T1000 (cell line): ENCODE results near the gene PLXDC1.
A peak's percentile ranks its signal among the peaks of the same experiment; 100 is the strongest.
"Not testable (repeated sequence)": the region's sequence is repeated elsewhere in the genome, so short reads cannot be mapped to it uniquely, and the experiment has no call there.

Source experiments
- DNase-seq: peaks from one replicate; lab custom pipeline; 2025; ENCODE audit warnings: mixed read lengths; lab: John Stamatoyannopoulos, UW

The PLXDC1 gene

DNA sequence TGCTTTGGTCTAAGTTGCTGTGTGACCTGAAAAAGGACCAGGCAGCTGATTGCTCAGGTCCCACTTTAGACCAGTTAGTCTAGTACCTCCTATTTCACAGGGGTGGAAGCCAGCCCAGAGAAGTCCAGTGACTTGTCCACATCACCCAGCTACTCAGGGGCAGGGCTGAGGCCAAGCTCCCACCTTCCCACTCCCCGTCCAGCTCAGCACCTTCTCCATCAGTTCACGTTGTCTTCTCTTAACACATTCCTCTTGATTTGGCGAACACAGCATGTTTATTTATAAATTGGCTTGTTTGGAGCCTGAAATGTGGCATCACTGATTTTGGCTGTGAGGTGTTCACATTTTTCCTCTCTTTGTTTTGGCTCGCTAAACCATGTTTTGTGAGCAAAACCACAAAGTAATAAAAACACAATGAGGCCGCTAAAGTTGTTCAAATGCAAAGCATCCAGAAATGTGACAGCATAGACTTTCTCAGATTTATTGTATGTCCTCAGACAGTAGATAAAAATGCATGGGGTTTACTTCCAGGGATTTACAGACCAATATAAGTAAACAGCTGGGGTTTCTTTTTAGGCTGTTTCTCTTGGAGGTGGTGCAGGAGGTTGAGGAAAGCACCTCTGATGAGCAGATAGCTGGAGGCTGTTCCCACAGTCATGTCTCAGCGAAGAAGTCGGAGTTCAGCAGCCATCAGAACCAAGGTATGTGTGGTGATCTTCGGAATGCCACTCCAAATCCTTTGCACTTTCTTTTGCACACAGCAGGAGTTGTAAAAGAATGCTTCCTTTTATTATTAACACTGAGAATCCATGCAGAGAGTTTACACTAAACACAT is 88.4 kb downstream of the PLXDC1 start:
- DNase-seq, result no peak

DNA sequence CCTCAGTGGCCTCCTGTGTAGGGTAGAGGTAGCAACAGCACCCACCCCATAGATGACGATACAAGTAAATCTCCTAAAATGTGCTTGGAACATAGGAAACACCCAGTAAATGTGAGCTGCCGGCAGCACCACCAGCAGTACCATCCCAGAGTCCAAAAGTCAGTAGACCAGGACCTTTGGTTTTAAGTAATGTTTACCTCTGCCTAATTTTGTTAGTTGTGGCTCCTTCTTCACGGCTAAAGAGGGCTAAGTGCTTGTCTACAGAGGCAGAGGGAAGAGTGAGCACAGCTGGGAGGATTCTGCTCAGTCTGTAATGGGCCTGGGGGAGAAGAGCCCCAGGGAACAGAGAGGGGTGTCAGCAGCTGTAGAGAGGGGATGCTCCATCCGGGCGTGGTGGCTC is 92.9 kb downstream of the PLXDC1 start:
- no peak for DNase-seq

DNA sequence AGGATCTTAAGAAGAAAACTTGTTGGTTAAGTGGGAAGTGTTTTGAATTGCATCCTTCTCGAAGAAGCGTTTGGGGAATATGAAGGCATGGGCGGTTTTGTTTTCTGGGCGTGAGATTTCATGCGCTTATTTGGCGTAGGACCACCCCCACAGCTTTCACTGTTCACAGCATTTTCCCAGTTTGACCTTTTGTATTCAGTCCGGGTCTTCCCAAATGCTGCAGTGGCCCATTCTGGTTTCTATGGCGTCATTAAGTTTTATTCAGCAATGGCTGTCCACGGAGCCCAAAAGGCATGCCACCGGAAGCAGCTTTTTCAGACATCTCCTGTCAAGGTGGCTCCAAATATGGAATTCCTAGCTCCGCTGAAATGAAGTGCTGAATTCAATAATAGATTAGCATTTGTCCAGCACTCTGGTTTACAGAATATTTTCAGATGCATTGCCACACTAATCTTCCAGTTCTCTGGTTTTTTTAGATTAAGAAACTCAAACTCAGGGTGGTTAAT is 93.7 kb downstream of the PLXDC1 start:
- no peak for DNase-seq

DNA sequence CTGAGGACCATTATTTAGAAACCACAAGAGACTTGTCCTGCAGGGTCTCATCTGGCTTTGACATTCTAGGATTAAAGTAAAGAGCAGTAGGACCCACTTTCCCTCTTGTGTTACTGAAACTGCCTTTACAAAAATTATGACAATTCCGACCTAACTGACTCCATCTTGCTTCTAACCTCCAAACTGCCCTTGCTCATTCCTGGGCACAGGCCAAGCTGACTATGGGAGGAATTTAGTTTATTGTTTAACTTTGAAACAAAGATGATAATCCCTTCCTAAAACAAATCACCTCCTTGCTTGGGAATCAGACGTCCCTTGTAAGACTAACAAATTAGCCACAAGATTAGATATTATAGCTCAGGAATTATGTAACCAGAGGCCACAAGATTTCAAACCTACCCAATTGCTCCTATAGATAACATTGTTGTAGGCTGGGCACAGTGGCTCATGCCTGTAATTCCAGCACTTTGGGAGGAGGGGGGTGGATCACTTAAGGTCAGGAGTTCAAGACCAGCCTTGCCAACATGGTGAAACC is 97.3 kb downstream of the PLXDC1 start:
- no peak for DNase-seq

DNA sequence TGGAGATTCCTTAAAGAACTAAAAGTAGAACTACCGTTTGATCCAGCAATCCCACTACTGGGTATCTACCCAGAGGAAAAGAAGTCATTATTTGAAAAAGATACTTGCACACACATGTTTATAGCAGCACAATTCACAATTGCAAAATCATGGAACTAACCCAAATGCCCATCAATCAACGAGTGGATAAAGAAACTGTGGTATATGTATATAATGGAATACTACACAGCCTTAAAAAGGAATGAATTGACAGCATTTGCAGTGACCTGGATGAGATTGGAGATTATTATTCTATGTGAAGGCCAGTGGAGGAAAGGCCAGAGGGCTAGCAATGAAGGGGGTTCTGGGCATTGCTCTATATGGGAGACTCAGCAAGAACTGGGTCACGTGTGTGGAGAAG is 99.0 kb downstream of the PLXDC1 start:
- not testable (repeated sequence) for DNase-seq

DNA sequence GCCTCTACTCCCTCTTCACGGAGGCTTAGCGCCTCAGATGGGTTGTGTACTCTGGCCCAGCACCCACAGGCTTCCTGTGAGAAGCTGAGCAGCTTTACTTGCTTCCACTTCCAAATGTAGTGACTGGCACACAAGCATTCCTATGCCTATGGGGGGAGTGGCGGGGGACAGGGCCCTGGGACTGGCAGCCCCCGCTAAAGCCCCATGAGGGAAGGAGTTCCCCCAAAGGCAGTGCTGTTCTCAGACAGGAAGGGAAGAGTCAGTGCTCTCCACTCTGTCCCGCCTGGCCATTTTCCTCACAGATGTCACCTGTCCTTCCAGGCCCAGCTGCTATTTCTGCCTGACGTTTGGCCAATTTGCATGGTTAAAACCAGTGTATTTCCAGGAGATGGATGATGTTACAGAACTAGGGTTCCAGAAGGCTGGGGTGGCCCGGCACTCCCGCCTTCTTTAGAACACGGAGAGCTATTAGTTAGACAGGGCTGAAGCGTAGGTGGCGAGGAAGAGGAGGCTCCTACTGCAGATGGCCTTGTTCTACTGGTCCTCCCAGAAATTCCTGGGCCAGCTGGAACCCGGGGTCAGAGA is 100.3 kb downstream of the PLXDC1 start:
- DNase-seq, result no peak

DNA sequence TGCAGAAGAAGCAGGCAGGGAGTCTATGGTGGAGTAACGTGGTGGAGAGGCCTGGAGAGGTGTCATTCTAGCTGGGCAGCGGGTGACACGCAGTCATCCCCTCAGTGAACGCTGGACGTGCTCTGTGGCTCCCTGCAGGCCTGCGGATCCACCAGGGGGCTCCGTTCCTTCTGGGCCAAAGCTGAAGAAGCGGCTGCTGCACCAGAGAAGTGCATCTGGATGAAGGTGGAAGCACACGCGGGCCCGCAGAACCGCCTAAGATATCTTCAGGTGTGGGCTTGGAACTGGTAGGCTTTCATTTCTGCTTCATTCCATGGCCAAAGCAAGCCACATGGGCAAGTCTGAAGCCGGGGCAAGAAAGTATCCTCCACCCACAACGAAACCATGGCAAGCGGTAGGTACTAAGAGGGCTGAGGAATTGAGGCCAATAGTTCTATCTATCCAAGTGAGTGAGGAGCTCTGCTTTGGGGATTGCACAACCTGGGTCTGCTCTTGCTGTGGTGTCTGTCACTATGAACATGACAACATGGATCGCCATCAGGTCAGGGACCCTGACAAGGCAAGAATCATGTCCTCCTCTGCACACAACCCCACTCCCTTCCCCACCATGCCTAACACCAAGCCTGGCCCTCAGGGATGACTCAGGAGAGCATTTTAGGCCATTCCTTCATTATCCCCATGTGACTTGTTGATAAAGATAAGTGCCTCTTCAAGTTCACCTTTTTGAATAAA is 105.3 kb downstream of the PLXDC1 start:
- no peak for DNase-seq

DNA sequence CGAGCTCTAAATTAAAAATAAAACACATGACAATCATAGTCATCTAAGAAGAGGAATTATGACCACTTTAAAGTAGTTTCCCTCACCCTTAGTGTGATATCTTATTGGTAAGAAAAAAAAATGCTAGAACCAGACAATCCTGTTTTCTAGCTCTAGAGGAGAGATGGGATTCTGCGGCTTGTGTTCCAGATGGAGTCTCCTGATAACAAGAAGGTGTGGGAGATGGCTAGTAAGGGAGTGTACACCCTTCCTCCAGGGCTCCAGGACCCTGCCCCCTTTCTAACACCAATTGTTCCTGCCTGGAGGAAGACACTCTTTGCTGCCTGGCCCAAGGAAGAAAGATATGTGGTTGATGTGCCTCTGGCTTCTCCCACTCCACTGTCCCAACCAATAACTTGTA is 115.4 kb downstream of the PLXDC1 start:
- no peak for DNase-seq

DNA sequence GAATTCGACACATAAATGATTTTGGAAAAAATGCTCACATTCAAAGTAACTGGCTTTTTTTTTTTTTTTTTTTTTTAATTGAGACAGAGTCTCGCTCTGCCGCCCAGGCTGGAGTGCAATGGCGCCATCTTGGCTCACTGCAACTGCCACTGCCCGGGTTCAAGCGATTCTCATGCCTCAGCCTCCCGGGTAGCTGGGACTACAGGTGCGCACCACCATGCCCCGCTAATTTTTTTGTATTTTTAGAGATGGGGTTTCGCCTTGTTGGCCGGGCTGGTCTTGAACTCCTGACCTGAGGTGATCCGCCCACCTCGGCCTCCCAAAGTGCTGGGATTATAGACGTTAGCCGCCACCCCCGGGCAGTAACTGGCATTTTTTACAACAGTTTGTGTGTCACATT is 115.9 kb downstream of the PLXDC1 start:
- DNase-seq, result not testable (repeated sequence)

DNA sequence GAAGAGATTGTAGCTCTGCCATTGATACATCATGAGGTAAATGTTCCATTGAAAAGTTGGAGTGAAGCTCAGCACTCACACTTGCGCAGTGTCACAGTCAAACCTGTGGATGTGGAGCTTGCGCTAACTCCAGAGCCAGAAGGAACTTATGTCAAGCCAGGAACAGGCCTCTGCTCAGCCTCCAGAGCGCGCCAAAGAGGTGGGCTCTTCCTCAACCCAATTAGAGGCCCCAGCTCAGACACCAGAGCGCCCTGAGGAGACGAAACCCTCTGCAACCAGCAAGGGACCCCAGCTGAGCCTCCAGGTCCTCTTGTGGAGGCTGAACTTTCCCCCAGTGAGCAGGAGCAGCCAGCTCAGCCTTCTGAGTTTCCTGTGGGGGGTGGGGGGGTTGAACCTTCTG is 122.7 kb downstream of the PLXDC1 start:
- DNase-seq, result no peak

DNA sequence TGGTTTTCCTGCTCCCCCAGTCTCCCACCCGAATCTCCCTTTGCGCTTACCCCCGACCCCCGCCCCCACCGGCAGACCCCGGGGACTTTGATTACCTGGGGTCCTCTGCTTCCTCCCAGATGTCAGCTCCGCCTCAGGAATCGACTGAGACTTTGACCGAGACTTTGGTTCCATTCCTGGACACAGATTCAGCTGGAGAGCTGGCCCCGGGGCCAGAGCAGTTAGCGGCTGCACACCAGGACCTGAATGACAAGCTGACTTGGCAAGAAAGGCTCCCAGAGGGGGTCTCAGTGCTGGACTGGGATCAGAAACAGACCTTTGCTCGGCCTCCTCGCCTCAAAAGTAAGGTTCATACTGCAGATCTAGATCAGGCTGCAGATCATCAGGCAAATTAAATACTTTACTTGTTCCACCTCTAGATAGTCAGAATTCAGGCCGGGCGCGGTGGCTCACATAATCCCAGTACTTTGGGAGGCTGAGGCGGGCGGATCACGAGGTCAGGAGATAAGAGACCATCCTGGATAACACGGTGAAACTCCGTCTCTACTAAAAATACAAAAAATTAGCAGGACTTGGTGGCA is 123.9 kb downstream of the PLXDC1 start:
- no peak for DNase-seq

DNA sequence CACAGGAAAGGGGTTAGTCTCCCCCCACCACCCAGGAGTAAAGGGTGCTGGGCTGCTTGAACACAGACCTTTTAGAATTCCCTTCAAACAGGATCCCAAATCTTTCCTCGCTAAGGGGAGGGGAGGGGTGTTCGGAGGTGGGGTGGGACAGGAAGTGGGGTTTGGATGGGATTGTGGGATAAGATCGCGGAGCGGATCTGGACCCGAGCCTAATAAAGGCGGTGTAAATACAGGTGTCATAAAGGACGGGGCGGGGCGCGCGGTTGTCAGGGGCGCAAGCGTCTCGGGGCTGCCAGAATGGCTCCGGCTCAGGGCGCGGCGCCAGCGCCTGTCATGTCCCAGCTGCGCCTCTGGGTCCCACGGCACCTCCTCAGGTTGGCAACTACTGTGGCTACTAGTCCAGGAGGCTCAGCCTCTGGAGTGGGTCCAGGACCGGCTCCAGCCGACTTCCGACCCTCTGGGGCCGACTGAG is 124.4 kb downstream of the PLXDC1 start:
- DNase-seq, result no peak

DNA sequence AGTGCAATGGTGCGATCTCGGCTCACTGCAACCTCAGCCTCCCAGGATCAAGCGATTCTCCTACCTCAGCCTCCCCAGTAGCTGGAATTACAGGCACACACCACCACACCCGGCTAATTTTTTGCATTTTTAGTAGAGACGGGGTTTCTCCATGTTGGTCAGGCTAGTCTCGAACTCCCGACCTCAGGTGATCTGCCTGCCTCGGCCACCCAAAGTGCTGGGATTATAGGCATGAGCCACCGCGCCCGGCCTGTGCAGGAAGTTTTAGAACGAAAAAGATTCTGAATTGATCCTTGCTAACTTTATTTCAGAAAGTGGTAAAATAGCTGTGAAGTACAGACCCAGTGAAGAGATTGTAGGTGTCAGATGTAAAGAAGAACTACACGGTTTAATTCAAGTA is 125.1 kb downstream of the PLXDC1 start:
- not testable (repeated sequence) for DNase-seq

DNA sequence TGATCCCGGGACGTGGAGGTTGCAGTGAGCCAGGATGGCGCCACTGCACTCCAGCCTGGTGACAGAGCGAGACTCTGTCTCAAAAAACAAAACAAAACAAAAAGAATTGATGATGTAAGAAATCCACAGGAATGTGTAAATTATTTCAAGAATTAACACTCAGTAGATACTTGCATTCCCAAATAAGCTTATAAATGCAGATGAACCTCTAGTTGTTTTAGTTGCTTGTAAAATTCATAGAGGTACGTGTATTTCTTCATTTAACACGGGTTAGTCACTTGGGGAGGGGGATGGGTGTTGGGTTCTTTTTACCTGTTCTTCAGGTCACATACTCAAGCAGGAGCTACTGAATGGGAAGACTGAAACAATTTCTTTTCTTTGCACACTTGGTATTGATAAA is 128.5 kb downstream of the PLXDC1 start:
- no peak for DNase-seq

DNA sequence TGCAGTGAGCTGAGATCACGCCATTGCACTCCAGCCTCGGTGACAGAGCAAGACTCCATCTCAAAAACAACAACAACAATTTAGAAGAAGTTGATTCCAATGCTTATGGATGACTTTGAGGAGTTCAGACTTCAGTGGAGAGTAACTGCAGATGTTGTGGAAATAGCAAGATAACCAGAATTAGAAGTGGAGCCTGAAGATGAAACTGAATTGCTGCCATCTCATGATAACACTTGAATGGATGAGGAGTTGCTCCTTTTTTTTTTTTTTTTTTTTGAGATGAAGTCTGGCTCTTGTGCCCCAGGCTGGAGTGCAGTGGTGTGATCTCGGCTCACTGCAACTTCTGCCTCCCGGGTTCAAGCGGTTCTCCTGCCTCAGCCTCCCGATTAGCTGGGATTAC is 131.4 kb downstream of the PLXDC1 start:
- DNase-seq, result not testable (repeated sequence)

DNA sequence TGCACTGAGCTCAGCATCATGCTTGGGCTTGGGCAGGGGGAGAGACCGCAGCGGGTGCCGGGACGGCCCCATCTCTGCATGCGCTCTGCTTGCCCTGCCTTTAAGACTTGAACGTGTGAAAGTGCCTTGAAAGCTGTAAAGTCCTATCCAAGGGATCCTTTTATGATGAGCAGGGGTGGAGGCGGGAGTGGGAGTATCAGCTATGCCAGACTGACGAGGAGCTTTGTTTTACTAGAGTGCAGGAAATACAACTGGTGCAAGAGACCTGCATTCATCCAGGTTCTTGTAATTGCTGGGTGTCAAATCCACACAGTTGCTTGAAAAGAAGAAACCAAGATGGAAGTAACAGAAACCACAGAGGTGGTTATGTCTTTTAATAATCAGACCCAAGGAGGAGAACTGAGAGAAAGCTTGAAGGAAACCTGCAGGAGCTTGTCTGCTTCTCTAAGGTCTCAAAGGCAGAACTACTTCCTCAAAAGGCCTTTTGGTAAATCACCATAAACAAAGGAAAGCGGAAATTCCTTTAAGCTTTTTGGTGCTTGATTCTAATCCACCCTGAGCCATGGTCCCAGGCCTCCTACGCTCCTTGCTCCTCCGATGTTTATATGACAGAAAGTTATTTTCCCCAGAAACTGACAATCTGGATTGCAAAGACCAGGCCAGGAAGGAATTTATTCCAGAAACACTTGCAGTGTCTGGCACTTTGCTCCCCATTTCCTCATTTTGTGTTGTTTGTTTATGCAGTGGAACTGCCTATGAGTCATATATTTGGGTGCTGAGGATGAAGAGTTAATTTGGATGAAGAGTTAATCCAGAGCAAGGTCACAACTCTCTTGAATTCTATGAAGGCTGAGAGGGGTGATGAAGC is 132.9 kb downstream of the PLXDC1 start:
- no peak for DNase-seq

DNA sequence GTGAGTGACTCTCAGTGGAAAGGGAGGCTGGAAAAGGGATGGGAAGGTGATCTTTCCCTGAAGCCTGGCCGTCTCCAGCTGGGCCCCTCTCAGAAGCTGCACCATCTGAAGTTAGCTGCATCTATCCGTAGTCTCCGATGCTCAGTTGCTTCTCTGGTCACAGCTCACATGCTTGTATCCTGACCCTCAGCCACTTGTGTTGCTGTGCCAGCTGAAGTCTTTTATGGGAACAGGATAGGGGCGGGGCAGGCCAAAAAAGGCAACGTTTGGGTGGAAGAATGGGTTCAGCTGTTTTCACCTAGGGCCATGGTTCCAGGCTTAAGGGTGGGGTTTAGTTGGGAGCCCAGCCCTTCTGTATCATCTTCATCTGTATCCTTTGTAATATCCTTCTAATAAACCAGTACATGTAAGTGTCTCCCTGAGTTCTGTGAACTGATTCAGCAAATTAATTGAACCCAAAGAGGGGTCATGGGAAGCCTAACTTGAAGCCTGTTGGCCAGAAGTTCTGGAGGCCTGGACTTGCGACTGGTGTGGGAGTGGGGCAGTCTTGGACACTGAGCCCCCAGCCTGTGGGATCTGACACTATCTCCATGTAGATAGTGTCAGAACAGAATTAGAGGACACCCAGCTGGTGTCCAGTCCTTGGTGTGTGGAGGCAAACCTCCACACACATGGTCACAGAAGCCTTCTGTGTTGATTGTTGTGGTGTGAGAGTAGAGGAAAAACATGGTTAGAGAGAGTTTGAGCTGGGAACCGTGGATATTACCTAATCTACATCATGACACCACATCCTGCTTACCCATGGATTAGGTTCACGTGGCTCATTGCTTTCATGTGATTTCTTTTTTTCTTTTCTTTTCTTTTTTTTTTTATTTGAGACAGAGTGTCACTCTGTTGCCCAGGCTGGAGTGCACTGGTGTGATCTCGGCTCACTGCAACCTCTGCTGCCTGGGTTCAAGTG is 135.0 kb downstream of the PLXDC1 start:
- no peak for DNase-seq

DNA sequence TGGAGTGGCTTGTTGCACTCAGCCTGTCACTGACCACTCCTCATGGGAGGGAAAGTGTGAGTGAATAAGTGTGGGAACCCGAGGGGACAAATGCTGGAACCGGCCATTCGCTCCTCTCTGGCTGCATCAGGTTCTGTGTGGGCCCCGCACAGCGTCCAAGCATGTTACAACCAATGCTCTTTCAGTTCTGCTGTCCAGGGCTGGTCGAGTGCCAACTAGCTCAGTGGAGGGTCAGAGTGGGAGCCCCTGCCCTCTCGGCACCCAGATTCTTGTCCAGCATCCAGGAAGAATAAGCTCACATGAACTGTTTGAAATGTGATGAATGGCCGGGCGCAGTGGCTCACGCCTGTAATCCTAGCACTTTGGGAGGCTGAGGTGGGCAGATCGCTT is 135.9 kb downstream of the PLXDC1 start:
- no peak for DNase-seq

DNA sequence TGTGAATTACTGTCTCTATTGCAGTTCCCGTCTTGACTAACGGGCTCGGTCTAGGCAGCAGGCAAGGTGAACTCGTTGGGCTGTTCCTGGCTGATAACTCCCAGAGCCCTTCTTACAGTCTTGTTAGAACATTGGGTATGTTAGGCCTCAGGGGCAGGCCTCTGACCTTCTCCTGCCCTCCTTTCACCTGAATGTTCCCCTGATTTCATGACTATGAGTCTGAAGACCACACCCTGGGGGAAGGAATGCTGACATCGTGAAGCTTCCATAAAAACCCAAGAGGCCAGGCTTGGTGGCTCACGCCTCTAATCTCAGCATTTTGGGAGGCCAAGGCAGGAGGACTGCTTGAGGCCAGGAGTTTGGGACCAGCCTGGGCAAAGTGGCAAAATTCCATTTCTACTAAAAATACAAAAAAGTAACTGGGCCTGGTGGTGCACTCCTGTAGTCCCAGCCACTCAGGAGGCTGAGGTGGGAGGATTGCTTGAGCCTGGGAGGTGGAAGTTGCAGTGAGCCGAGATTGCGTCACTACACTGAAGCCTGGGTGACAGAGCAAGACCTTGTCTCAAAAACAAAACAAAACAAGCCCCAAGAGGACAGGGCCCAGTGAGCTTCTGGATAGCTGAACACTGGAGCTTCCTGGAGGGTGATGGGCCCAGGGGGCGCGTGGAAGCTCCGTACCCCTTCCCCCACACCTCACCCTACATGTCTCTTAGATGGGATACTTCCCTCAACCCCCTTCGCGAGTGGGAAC is 136.5 kb downstream of the PLXDC1 start:
- peak; percentile 17 for DNase-seq
